Esophagus squamous epithelium (tissue), 4 donors: ENCODE measurements around the gene BMERB1.

Experiments
- CTCF ChIP-seq, 6 experiments: fragments of 450-650 bp in 4 of 6; fragments of 200-600 bp in 2 of 6; sonication (generic) in 2 of 6; IDR thresholded peaks; one replicate each; pipeline ENCODE4 v1.5.1; 2016 to 2019; ENCODE audit warnings: antibody characterized with exemption in 6 of 6, mild to moderate bottlenecking in 4 of 6, moderate library complexity in 4 of 6
- POLR2A ChIP-seq, 4 donors: fragments of 450-650 bp; IDR thresholded peaks; one replicate each; pipeline ENCODE4 v1.6.1; 2017; ENCODE audit warnings: antibody characterized with exemption in 4 of 4, mild to moderate bottlenecking in 4 of 4, moderate library complexity in 3 of 4

- TF ChIP-seq CTCF (IDR thresholded peaks at IDR 0.05) (no peak), POLR2A (IDR thresholded peaks at IDR 0.05) (no peak)
These were observed 95.3 kb downstream of the BMERB1 start for GRCh38 chr16:15529673-15530072.
